K562 (cell line): ENCODE measurements around the gene DCAF6. TPM values are rescaled to one million over a fixed set of nuclear protein-coding genes. Genes with fewer than 3 reads are reported as not detected.

ENCODE experiments used
- SAP30 ChIP-seq: fragments of 200-600 bp; sonication (generic); IDR thresholded peaks from 2 replicates; pipeline ENCODE4 v1.6.1; 2012; ENCODE audit warnings: borderline replicate concordance, low read depth, mild to moderate bottlenecking, moderate library complexity, low read length, control low read depth, inconsistent platforms; ENCODE audit not compliant: insufficient read depth, poor library complexity, severe bottlenecking
- ZNF274 ChIP-seq: IDR thresholded peaks from 2 replicates; pipeline ENCODE4 v1.6.1; 2011; ENCODE audit warnings: low read depth, mild to moderate bottlenecking, low read length, moderate library complexity, borderline replicate concordance
- ZNF717 ChIP-seq: fragments of 250-450 bp; sonication (Bioruptor Pico); IDR thresholded peaks from 2 replicates; pipeline ENCODE4 v1.5.0; 2021
- polyA plus RNA-seq, 8 experiments: library from polyadenylated mRNA; depleted of rRNA in 4 of 8; stranded (reverse) in 5 of 8; unstranded in 3 of 8; fragments of >200 nt; fragmentation: Nextera tagmentation in 2 of 8; fragmentation: Illumina TruSeq in 1 of 8; extraction: Ambion mirVana in 2 of 8; extraction: Trizol in 1 of 8; gene quantifications; 2 replicates each; pipeline versions ENCODE4 v1.2.1 to v1.2.3, GENCODE V29; 2011 to 2014; ENCODE audit warnings: inconsistent platforms in 1 of 8, missing spikeins in 1 of 8
- total RNA-seq, 7 experiments: library from RNA; depleted of rRNA in 6 of 7; stranded (reverse); fragments of >200 nt in 6 of 7; fragmentation: Illumina TruSeq in 2 of 7; extraction: Trizol in 2 of 7; gene quantifications; 2 replicates each; pipeline versions ENCODE4 v1.2.1 to v1.2.3, GENCODE V29; 2011 to 2021; ENCODE audit warnings: low replicate concordance in 1 of 7
- TF ChIP-seq, protein P1 (sequence below): fragments of 250-450 bp; sonication (Bioruptor Pico); IDR thresholded peaks from 2 replicates; pipeline ENCODE4 v1.9.0; 2021; ENCODE audit warnings: mild to moderate bottlenecking, inconsistent platforms
- TF ChIP-seq, protein P2 (sequence below): fragments of 450-650 bp; formaldehyde crosslinking; IDR thresholded peaks from 2 replicates; pipeline ENCODE4 v1.4.0; 2020; ENCODE audit warnings: mild to moderate bottlenecking
- TF ChIP-seq, protein P3 (sequence below): fragments of 450-650 bp; IDR thresholded peaks from 2 replicates; pipeline ENCODE4 v1.6.1; 2016; ENCODE audit warnings: mild to moderate bottlenecking, moderate library complexity

DCAF6 gene
- total and polyA plus RNA-seq, 9 of the 15 experiments (the other 6 are each of a cell fraction or from before 2014, with no cell fraction given) = 19.1 to 102 (median 46.3) TPM

DNA sequence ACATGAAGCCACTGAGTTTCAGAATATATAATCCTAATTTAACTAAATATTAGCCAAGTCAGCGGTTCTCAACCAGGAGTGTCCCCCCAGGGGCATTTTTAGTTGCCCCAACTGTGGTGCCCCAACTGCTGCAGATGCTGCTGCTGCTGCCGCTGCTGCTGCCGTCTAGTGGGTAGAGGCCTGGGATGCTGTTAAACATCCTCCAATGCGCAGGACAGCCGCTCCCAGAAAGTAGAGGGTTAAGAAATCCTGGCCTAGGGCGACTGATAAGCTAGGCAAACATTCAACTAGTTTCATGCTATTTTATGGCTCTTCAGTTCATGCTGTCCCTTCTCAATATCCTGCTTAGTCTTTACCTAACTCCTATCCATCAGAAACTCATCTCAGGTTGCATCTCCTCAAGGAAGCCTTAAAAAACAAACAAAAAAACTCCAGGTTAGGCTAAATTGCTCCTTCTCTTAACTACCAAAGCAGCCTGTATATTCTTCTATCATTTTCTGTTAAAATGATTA, 9.9 kb upstream of the DCAF6 start (continued):
- TF ChIP-seq, protein P1, sequence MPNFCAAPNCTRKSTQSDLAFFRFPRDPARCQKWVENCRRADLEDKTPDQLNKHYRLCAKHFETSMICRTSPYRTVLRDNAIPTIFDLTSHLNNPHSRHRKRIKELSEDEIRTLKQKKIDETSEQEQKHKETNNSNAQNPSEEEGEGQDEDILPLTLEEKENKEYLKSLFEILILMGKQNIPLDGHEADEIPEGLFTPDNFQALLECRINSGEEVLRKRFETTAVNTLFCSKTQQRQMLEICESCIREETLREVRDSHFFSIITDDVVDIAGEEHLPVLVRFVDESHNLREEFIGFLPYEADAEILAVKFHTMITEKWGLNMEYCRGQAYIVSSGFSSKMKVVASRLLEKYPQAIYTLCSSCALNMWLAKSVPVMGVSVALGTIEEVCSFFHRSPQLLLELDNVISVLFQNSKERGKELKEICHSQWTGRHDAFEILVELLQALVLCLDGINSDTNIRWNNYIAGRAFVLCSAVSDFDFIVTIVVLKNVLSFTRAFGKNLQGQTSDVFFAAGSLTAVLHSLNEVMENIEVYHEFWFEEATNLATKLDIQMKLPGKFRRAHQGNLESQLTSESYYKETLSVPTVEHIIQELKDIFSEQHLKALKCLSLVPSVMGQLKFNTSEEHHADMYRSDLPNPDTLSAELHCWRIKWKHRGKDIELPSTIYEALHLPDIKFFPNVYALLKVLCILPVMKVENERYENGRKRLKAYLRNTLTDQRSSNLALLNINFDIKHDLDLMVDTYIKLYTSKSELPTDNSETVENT = no peak
- TF ChIP-seq, protein P2, sequence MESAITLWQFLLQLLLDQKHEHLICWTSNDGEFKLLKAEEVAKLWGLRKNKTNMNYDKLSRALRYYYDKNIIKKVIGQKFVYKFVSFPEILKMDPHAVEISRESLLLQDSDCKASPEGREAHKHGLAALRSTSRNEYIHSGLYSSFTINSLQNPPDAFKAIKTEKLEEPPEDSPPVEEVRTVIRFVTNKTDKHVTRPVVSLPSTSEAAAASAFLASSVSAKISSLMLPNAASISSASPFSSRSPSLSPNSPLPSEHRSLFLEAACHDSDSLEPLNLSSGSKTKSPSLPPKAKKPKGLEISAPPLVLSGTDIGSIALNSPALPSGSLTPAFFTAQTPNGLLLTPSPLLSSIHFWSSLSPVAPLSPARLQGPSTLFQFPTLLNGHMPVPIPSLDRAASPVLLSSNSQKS (CRISPR knock-in tag) = no peak
- TF ChIP-seq, protein P3, sequence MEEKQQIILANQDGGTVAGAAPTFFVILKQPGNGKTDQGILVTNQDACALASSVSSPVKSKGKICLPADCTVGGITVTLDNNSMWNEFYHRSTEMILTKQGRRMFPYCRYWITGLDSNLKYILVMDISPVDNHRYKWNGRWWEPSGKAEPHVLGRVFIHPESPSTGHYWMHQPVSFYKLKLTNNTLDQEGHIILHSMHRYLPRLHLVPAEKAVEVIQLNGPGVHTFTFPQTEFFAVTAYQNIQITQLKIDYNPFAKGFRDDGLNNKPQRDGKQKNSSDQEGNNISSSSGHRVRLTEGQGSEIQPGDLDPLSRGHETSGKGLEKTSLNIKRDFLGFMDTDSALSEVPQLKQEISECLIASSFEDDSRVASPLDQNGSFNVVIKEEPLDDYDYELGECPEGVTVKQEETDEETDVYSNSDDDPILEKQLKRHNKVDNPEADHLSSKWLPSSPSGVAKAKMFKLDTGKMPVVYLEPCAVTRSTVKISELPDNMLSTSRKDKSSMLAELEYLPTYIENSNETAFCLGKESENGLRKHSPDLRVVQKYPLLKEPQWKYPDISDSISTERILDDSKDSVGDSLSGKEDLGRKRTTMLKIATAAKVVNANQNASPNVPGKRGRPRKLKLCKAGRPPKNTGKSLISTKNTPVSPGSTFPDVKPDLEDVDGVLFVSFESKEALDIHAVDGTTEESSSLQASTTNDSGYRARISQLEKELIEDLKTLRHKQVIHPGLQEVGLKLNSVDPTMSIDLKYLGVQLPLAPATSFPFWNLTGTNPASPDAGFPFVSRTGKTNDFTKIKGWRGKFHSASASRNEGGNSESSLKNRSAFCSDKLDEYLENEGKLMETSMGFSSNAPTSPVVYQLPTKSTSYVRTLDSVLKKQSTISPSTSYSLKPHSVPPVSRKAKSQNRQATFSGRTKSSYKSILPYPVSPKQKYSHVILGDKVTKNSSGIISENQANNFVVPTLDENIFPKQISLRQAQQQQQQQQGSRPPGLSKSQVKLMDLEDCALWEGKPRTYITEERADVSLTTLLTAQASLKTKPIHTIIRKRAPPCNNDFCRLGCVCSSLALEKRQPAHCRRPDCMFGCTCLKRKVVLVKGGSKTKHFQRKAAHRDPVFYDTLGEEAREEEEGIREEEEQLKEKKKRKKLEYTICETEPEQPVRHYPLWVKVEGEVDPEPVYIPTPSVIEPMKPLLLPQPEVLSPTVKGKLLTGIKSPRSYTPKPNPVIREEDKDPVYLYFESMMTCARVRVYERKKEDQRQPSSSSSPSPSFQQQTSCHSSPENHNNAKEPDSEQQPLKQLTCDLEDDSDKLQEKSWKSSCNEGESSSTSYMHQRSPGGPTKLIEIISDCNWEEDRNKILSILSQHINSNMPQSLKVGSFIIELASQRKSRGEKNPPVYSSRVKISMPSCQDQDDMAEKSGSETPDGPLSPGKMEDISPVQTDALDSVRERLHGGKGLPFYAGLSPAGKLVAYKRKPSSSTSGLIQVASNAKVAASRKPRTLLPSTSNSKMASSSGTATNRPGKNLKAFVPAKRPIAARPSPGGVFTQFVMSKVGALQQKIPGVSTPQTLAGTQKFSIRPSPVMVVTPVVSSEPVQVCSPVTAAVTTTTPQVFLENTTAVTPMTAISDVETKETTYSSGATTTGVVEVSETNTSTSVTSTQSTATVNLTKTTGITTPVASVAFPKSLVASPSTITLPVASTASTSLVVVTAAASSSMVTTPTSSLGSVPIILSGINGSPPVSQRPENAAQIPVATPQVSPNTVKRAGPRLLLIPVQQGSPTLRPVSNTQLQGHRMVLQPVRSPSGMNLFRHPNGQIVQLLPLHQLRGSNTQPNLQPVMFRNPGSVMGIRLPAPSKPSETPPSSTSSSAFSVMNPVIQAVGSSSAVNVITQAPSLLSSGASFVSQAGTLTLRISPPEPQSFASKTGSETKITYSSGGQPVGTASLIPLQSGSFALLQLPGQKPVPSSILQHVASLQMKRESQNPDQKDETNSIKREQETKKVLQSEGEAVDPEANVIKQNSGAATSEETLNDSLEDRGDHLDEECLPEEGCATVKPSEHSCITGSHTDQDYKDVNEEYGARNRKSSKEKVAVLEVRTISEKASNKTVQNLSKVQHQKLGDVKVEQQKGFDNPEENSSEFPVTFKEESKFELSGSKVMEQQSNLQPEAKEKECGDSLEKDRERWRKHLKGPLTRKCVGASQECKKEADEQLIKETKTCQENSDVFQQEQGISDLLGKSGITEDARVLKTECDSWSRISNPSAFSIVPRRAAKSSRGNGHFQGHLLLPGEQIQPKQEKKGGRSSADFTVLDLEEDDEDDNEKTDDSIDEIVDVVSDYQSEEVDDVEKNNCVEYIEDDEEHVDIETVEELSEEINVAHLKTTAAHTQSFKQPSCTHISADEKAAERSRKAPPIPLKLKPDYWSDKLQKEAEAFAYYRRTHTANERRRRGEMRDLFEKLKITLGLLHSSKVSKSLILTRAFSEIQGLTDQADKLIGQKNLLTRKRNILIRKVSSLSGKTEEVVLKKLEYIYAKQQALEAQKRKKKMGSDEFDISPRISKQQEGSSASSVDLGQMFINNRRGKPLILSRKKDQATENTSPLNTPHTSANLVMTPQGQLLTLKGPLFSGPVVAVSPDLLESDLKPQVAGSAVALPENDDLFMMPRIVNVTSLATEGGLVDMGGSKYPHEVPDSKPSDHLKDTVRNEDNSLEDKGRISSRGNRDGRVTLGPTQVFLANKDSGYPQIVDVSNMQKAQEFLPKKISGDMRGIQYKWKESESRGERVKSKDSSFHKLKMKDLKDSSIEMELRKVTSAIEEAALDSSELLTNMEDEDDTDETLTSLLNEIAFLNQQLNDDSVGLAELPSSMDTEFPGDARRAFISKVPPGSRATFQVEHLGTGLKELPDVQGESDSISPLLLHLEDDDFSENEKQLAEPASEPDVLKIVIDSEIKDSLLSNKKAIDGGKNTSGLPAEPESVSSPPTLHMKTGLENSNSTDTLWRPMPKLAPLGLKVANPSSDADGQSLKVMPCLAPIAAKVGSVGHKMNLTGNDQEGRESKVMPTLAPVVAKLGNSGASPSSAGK = no peak
- TF ChIP-seq SAP30 (no peak), ZNF717 (CRISPR knock-in tag) (no peak), ZNF274 (no peak)
